RCC 7860 (cell line): ENCODE measurements around the gene DSTYK.

Experiments
- DNase-seq: peaks from one replicate; pipeline ENCODE4 v3.0.0-alpha.2; 2015; ENCODE audit warnings: low spot score
- FAIRE-seq: peaks from 2 replicates; lab custom pipeline; 2012; peaks lifted over from hg19 to GRCh38; lab: Jason Lieb, UNC

The DSTYK gene

DNA sequence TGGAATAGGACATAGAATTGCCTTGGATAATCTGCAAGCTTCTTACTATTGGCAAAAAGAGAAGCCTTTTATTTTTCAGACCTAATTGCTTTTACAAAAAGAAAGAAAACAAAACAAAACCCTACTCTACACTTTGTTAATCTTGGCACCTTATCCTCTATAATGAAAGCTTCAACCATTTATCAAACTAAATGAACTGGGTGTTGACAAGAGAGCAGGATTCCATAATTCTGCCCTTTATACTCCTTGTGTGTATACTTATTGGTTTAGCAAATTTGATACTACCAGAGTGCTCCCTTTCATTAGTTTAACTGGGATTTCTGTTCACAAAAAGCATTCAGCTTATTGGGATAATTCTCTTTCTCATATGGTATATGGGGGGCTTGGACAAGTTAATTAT lies 13.2 kb upstream of the DSTYK start:
- DNase-seq, result no peak
- FAIRE-seq, result no peak

DNA sequence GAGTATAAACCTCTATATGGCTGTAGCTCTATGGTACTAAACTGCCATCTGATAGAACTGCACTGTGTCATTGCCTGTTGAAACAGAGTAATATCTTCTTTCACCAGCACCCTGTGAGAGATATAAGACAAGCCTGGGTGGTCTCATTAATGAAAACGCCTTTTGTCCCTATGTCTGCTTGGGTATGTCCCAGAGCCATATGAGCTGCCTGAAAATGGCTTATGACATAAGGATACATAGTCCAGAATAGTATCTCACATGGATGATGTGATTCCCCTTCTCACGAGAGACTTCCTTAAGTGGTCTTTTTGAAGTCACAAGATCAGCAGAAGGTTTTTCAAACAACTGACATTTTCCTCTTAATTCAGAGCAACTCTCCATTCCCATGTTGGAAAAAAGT lies 8.9 kb upstream of the DSTYK start:
- DNase-seq (no peak), FAIRE-seq (no peak)

DNA sequence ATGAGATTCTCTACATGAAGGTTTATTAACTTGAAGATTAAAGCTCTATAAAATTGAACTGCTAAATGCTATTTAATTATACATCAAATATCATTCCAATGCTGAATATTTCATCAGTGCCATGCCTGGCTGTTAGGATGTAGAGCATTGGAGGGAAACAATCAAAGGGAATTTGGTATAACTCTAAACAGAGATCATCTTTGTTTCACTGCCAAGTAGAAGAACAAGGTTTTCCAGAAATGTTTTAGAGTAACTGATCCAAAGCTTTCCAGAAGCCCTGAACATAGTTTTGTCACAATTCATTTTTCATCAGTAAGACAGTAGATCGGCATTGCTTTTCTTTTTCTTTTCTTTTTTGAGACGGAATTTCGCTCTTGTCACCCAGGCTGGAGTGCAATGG lies 5.9 kb upstream of the DSTYK start:
- FAIRE-seq, result no peak
- no peak for DNase-seq

GRCh38 chr1:205216588-205216987 lies 5.1 kb upstream of the DSTYK start:
- FAIRE-seq (no peak), DNase-seq (no peak)

- DNase-seq, result no peak
- FAIRE-seq, result no peak
These were observed 3.3 kb upstream of the DSTYK start for GRCh38 chr1:205214756-205215155.

DNA sequence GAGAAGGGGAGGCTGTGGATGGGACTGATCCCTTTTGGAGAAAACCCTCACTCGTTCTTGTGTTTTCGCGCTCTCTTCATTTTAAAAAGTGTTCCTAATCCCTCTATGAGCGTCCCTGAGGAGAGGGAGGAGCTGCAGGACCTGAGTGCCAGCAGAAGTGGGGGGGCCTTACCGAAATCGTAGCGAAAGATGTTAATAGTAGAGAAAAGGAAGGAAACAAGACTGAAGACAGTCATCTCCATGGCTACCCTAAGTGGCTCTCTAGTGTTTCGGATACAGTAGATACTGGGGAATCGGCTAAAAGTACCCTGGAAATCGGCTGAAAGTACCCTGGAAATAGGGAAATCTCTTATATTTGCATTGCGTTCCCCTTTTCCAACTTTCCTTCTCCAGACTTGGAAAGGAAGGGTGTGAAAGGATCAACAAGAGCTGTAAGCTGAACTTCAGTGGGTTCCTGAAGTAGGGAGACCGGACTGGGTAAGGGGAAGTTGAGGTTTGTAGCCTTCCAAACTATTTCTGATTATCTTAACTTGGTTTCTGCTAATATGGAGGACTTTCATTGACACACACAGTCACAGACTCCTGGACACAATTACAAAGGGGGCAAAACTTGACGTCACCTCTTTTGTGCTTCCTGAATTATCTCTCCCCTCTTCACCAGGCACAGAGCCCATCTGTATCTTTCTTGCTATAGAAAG lies 486 bp upstream of the DSTYK start:
- DNase-seq (no peak), FAIRE-seq (no peak)

DNA sequence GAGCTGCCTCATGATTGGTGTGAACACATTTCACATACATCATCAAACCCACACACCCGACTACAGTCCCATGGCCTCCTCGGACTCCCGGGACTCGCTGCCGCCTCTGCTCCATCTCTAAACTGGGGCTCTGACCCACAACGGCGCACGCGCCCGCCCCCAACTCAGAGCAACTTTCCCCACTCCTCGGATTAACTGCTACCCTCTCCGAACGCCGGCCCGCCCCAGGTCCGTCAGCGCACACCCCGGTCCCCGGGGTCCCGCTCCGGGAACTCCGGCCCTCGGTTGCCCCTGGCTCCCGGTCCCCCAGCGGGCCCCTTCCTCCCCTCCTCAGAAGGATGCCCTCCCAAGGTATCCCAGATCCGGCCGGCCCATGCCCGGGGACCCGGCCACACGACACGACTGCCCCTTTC lies 740 bp downstream of the DSTYK start:
- FAIRE-seq, result no peak
- DNase-seq, result no peak

DNA sequence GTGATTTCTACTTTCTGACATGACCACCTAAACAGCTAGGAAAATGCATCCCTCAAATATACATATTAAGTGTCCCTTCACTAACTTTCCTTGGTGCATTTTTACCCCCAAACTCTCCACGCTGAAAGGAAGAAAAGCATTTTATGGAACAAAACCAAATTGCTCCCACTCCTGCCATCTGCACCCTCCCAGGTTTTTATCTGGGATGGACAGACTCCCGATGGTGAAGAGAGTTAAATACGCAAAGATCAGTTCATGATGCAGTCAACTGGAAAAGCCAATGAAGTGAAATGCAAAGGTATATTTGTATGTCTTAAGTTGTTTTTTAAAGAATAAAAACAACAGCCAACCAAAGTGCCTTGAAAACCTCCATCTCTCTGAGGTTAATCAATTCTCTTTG lies 2.7 kb downstream of the DSTYK start:
- FAIRE-seq (no peak), DNase-seq (no peak)

GRCh38 chr1:205205055-205205454 lies 6.4 kb downstream of the DSTYK start:
- FAIRE-seq (no peak), DNase-seq (no peak)

DNA sequence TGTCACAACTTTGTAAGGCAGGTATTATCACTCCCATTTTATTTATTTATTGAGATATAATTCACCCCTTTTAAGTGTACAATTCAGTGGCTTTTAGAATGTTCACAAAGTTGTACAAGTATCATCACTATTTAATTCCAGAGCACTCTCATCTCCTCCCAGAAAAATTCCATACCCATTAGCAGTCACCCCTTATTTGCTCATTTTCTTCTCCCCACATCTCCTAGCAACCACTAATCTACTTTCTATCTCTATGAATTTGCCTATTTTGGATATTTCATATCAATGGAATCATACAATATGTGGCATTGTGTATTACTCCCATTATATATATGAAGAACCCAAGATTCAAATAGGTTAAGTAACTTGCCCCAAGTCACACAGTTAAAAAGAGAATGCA lies 7.0 kb downstream of the DSTYK start:
- DNase-seq, result no peak
- no peak for FAIRE-seq

- DNase-seq (no peak), FAIRE-seq (no peak)
These were observed 11.6 kb downstream of the DSTYK start for GRCh38 chr1:205199931-205200299.

GRCh38 chr1:205199090-205199930 lies 12.2 kb downstream of the DSTYK start:
- no peak for FAIRE-seq
- no peak for DNase-seq

DNA sequence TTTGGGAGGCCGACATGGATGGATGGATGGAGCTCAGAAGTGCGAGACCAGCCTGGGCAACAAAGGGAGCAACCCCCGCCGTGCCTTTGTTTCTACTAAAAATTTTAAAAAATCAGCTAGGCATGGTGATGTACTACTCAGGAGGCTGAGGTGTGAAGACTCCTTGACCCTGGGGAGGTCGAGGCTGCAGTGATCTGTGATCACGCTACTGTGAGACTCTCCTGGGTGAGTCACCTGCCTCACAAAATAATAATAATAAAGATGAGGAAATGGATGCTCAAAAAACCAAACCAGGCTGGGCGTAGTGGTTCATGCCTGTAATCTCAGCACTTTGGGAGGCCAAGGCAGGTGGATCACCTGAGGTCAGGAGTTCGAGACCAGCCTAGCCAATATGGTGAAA lies 19.2 kb downstream of the DSTYK start:
- no peak for DNase-seq
- no peak for FAIRE-seq

DNA sequence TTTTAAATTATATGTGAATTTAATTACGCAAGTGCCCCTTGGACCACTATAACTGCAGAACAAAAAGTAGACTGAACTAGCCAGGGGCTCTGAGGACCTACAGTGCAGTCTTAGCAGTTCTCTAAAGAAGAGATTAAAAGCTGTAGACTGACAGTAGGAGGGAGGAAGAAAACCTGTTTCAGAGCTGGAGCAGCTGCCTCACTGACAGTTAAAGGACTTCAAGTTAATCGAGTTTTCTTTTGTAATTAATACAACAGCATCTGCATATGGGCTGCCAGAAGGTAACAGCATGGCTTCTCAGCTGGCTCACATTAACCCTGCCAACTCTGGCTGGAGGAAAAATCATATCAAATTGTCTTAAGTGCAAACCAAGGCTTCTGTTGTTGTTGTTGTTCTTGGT lies 19.9 kb downstream of the DSTYK start:
- DNase-seq (no peak), FAIRE-seq (no peak)

DNA sequence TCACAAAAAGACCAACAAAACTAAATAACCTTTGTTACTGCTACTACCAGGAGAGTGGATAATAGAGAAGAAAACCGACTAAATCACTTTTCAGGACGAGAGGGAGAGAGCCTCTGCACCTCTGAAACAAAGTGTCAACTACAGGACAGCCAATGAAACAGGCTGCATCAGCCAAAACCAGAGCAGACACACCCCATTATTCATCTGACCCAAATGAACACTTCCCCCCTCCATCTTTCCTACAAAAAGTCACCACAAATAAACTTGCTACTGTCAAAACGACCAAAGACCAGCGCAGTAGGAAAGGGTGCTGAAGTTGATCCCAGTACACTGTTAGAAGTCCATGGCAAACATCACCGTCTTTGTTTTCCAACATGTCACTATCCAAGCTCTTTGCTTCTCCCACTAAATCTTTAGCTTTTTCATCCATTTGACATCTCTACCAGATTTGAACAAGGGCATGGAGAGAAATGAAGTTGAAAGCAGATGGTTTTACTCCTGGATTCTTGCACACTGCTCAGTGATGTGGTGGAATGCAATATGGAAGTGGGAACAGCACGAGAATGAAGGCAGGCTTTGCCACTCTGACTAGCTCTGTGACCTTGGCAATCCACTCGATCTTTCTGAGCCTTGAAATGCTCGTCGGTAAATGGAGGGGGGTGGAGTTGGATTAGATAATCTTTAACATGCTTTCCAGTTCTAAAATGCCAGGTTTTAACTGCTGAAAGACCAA lies 20.5 kb downstream of the DSTYK start:
- no peak for FAIRE-seq
- no peak for DNase-seq

DNA sequence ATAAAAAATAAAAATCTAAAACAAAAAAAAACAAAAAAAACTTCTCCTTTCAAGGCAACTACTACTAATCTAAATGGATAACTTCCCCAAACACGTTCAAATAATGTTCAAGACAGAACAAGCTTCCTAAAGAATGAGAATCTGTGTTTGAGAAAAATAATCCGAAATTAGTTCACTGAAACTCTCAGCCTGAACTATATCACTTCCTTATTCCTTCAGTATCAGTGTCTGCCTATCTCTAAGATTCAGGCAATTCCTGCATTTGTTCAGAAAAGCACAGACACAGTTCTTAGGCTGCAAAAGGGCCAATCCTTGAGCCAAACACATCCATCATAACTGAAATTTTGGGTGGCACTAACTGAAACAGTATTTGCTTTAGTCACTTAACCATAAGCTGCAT lies 22.4 kb downstream of the DSTYK start:
- FAIRE-seq (no peak), DNase-seq (no peak)

GRCh38 chr1:205188596-205188995 lies 22.9 kb downstream of the DSTYK start:
- no peak for DNase-seq
- no peak for FAIRE-seq

GRCh38 chr1:205188098-205188497 lies 23.4 kb downstream of the DSTYK start:
- DNase-seq (no peak), FAIRE-seq (no peak)

DNA sequence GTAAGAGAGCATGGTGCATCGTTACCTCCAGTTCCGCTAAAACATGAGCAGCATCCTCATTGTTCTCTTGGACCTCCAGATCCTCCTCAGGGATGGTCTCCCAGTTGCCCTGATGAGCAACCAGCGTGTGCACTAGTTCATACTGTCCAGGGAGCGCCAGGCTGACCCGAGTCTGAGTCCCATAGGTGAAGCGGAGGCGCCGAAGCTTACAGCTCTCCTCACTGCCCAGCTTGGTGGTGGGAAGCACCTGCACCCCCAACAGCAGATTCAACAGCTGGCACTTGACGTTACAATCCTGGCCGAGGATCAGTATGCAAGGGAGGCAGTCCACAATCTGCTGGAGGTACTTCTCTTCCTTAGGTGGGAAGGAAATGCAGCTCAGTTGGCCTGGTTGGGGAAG lies 24.1 kb downstream of the DSTYK start:
- no peak for DNase-seq

GRCh38 chr1:205186191-205186590 lies 25.3 kb downstream of the DSTYK start:
- no peak for FAIRE-seq

More for the DNA sequence above, 24.1 kb downstream of the DSTYK start:
- FAIRE-seq, result no peak

DNA sequence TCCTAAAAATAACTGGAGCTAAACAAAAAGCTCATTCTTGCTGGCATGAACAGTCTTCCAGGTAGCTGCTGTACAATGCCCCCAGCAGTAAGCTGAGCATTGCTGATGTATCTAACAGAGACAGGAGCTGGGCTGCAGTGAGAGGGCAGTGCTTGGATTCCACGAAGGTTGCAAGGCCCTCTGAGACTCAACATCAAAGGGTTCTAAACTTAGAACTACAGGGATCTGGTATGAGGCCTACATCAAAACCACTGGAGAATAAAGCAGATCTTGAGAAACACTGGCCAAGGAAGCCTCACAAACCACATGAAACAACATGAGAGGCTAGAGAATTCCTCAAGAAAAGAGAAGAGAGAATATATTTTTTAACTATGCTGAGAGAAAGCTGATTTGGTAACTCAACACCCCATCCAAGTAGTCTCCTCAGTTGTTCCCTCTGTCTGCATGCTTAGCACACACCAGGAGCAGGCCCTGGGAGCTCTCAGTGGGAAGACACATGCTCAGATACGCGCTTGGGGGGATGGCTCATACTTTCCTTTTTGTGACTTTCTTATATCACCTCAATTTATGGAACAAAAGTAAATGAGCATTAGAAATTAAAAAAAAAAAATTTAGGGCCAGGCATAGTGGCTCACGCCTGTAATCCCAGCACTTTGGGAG lies 27.7 kb downstream of the DSTYK start:
- FAIRE-seq (no peak), DNase-seq (no peak)

More at GRCh38 chr1:205186191-205186590, 25.3 kb downstream of the DSTYK start:
- DNase-seq, result no peak
